Measurements from ENCODE around the gene PADI3.

Gene PADI3

DNA sequence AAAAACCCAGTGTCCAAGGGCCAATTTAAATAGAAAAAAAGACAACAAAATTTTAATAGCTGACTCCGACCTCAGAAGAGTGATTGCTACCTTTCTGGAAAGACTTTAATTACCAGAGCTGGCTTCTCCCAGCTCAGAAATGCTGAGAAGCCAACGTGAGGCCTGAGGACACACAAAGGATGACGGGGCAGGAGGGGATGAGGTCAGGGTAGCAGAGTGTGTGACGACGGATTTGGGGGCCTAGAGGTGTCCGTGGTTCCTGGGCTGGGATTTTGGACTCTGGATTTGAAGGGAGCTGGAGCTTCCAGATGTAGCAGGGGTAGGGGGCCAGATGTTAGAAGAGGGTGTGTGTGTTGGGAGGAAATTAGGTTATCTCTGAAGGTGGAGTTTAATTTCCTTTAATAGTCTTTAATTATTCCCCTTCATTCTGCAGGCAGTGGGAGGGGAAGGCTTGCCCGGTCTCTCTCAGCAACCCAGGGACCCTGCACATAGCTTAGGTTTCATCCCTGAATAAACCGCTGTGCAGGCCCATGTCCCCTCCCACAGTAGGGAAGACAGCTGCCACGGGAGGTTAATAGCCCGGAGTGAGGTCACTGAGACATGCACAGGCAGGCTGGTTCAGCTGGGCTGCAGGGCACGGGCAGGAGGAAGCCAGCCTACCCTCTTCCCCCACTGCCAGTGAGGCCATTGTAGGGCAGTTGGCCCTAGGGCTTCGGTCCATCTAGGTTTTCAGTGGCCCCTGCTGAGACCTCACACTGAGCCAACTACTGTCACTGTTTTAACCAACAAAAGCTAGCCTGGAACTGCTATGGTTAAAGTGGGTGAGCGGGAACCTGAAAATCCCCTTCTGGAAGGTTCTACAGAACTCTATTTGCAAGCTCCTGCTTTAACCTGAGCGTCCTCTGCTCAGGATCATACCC lies 3.8 kb upstream of the PADI3 start:
- no peak for DNase-seq

GRCh38 chr1:17245816-17246325 lies 3.0 kb upstream of the PADI3 start:
- no peak for DNase-seq

- DNase-seq, result no peak
Observed at GRCh38 chr1:17246971-17247370, 1.9 kb upstream of the PADI3 start.

DNA sequence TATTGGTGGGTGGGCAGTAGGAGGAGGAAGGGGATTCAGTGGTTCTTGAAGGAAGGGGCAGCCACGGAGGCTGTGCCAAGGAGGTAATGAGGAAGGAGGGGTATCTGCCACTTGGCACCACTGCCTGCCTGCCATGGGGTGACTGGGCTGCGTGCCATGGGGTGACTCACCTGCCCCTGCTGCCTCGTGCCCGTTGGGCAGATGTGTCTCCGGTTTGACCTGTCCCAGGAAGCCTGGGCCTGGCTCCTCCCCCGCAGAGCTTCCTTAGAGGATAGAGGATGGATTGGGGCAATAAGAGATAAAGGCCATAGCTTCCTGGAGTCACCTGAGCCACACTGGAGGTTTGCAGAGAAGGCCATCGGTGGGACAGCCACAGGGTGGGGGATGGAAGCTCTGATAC lies 1.7 kb downstream of the PADI3 start:
- no peak for DNase-seq

DNA sequence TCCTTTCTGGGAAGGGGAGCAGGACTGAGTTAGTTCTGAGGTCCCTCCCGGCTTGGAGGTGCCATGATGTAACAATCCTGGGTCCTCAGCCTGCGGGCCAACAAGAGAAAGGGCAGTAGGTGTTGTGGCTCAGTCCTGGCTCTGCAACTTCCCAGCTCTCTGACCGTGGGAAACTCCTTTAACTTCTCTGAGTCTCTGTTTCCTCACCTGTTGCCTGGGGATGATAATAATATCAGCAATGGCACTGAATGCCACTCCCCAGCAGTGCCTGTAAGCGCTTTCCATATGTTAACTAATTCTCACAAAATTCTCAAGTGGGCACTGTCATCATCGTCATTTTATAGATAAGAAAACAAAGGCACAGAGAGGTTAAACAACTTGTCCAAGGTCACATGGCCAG lies 2.3 kb downstream of the PADI3 start:
- no peak for DNase-seq

- DNase-seq, result no peak
Observed at GRCh38 chr1:17251701-17252376, 2.9 kb downstream of the PADI3 start.

DNA sequence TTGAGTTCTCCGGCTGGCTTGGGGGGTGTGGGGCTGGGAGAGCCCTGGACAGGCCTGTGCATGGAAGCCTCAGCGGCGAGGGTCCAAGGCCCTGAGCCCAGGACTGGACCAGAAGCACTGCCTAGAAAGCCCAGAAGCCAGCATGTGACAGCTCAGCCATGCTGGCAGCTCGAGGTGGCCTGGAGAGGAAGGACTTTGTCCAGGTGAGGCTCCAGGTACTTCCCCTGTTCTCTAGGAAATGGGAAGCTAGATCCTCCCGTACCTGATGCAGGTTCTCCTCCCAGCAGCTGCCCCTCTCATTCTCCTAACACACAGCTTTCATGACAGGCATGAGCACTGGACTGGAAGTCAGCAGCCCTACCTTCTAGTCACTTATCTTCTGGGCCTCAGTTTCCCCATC lies 6.4 kb downstream of the PADI3 start:
- DNase-seq, result no peak

DNA sequence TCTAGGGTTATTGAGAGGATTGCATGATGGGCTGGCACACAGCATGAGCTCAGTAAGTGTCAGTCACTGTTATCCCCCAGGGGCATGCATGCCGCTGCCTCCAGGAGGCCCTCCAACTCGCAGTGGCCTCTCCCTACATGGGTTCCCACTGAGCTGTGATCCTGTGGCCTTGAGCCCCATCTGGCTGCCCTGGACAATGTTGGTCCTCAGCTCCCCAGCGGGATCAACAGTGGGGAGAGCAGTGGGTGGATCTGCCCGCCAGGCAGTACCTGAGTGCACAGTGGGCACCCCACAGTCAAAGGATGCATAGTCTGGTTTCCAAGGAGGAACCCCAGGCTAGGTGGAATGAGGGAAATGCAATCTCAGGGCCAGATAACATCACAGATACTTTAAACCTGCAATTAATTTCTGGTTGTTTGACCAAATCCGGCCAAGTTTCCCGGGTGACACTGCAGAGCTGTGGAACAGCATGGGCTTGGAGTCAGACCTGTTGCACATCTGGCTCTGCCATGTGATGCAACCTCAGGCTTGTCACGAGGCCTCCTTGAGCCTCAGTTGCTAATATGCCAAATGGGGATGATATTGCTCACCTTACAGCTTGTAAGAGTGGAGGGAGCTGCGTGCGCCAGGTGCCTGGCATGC lies 9.3 kb downstream of the PADI3 start:
- no peak for DNase-seq

- DNase-seq, result no peak
Observed at GRCh38 chr1:17258758-17259130, 9.8 kb downstream of the PADI3 start.

DNA sequence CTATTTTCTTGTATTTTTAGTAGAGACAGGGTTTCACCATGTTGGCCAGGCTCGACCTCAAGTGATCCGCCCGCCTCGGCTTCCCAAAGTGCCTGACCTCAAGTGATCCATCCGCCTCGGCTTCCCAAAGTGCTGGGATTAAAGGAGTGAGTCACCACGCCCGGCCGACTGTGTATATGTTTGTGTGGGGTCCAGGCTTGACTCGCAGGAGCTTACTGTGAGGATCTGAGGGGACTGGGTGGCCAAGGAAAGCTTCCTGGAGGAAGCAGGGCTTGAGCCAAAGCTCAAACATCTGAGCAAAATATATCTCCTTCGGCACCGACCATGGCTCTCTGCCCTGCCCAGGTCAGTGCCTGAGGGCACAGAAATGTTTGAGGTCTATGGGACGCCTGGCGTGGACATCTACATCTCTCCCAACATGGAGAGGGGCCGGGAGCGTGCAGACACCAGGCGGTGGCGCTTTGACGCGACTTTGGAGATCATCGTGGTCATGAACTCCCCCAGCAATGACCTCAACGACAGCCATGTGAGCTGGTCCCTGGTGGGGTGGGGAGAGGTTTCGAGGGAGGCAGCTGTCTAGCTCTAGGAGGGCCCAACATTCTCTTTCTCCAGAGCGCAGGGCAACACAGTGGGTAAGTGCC lies 10.5 kb downstream of the PADI3 start:
- DNase-seq, result no peak

- no peak for DNase-seq
Observed at GRCh38 chr1:17260264-17260663, 11.4 kb downstream of the PADI3 start.

DNA sequence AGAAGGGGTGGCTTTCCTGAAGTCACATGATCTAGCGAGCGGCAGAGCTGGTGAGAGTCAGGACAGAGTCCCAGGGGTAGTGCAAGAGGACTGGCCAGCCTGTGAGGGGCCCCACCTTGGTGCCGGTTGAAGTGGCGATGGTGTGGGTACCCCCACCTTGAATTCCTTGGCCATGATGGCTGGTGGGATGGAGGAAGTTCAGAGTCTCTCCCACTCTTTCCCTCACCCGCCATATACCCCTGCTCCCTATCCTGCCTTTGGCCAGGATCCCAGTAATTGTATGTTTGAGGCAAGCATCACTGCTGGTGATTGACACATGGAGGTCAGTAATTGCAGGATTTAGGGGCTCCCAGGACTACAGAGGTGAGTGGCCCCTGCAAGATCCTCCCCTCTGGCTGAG lies 11.8 kb downstream of the PADI3 start:
- no peak for DNase-seq

GRCh38 chr1:17263936-17264335 lies 15.0 kb downstream of the PADI3 start:
- no peak for DNase-seq

- DNase-seq, result no peak
Observed at GRCh38 chr1:17264470-17264869, 15.6 kb downstream of the PADI3 start.

- DNase-seq, result no peak
Observed at GRCh38 chr1:17265162-17265561, 16.3 kb downstream of the PADI3 start.

GRCh38 chr1:17265950-17266349 lies 17.1 kb downstream of the PADI3 start:
- no peak for DNase-seq

DNA sequence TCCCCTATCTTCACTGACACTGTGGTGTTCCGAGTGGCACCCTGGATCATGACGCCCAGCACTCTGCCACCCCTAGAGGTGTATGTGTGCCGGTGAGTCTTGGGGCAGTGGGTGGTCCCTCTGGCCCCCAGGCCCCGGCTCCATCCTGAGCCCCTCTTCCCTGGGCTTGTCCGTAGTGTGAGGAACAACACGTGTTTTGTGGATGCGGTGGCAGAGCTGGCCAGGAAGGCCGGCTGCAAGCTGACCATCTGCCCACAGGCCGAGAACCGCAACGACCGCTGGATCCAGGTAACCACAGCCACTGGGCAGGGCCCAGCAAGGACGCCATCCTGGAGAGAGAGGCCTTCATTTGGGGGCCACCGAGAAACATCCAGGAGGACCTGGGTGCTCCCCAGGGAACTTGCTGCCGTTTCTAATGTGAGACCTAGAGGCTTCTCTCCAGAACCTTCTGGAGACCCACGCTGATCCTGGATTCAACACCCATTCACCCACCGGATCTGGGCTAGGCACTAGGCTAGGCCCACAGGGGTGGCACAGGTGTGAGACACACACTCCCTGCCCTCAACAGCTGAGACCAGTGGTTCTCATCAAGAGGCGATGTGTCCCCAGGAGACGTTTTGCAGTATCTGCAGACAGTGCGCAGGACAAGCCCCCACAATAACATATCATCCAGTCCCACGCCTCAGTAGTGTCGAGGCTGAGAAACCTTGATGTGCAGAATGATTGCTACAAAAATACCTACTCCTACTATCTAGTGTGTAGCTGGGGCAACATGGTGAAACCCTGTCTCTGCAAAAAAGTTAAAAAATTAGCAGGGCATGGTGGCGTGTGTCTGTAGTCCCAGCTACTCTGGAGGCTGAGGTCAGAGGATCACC lies 22.2 kb downstream of the PADI3 start:
- DNase-seq, result no peak

- no peak for DNase-seq
Observed at GRCh38 chr1:17272066-17272465, 23.2 kb downstream of the PADI3 start.

DNA sequence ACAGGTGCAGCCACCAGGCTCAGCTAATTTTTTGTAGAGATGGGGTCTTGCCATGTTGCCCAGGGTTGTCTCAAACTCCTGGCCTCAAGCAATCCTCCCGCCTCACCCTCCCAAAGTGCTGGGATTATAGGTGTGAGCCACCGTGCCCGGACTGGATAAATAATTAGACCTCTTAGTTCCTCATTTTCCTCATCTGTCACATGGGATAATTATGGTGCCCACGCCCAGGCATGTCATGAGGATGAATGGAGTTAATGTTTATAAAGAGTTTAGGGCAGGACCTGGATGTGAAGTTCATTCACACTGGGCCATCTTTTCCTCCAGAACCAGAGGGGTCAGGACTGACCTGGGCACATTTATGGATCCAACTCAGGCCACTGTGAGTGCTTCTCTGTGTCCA lies 23.7 kb downstream of the PADI3 start:
- no peak for DNase-seq

DNA sequence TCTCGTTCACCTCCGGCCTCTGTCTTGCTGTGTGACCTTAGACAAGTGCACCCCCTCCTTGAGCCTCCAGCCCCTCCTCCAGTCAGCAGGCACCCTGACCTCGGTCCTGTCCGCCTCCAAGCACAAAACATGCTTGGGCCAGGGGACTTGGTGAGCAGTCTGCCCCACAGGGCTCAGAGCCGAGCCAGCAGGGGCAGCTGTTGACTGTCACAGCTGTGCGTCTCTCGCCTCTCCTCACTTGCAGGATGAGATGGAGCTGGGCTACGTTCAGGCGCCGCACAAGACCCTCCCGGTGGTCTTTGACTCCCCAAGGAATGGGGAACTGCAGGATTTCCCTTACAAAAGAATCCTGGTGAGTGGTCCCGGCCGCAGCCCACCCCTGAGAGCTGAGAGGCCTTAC lies 24.2 kb downstream of the PADI3 start:
- DNase-seq, result no peak

DNA sequence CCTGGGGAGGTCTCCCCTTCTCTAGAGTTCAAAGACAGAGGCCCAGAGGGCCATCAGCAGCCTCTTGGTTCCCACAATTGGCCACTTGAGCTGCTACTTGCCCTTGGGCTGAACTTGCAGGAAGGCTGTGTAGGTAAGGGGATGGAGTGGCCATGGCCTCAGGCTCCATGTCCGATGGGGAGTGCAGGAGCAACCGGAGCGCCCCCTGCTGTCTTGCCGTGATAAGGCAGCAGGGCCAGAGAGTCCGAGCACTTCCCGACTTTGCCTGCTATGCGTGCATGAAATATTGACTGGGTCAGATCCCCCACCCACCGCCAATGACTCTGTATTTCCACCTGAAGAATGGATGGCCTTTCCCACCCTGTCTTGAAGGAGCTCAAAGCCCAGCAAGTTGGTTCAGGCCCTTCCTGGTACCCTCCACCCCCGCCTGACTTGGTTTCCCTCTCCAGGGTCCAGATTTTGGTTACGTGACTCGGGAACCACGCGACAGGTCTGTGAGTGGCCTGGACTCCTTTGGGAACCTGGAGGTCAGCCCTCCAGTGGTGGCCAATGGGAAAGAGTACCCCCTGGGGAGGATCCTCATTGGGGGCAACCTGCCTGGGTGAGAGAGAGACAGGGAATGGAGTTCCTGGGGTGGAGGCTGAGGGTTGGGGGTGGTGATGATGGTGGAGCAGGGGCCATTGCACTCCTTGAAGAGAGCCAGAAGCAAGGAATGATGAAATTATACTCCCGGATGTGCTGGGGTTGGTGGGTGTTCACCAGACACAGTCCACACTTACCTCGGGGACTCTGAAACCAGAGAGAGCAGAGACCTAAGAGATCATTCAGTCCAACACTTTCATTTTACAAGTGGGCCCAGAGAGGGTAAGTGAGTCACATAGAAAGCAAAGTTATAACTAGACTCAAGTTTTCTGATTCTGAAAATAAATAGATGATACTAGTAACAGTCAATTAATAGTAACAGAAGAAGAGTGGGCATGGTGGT lies 25.6 kb downstream of the PADI3 start:
- no peak for DNase-seq
